Measurements from ENCODE around the gene CSRNP3.
"Not testable (repeated sequence)": the region's sequence is repeated elsewhere in the genome, so short reads cannot be mapped to it uniquely, and the experiment has no call there.

The CSRNP3 gene

GRCh38 chr2:165558832-165559231 lies 89.3 kb downstream of the CSRNP3 start:
- FAIRE-seq = no peak

DNA sequence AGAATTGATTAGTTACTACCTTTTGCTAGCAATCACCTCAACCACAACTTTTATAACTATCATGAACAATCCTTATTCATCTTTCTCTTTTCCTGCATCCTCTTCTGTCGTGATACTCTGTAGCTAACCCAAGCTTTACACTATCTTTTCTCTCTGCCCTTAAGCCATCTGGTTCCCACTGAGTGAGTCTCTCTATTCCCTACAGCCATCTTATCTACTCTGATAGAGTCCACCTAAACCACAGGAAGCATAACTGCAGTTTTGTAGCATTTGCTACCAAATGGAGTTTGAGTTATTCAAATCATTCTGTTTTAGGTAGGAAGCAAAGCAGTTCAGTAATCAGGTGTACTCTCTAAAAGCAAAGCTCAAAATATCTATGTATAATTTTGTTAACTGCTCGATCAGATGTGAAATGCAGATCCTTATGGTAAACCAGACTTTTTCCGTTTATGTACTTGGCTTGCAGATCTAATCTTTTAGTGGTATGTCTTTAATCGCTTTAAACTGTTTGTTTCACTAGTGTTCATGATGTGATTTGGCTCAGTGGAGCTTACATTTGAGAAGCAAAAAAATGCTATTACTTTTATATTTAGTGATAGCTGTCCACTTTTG lies 91.0 kb downstream of the CSRNP3 start:
- FAIRE-seq = no peak

DNA sequence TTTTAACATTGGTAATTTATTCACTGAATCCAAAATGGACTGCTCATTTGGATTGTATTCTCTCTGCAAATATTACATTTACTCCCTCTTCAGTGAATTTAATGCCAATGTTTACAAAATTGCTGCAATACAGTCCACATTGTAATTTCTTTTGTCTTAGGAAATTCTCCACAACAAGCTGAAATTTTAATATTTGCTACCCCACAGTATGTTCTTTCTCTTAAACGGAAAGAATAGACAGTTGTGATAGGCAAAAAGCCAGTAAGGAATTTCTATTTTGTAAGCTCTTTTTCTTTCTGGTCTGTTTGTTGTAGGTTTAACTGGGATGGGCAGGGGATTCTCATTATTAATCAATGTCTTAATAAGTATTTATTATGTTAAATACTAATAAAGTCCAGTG lies 92.0 kb downstream of the CSRNP3 start:
- FAIRE-seq = no peak

- FAIRE-seq = no peak
These were observed 92.7 kb downstream of the CSRNP3 start for GRCh38 chr2:165562233-165562632.

DNA sequence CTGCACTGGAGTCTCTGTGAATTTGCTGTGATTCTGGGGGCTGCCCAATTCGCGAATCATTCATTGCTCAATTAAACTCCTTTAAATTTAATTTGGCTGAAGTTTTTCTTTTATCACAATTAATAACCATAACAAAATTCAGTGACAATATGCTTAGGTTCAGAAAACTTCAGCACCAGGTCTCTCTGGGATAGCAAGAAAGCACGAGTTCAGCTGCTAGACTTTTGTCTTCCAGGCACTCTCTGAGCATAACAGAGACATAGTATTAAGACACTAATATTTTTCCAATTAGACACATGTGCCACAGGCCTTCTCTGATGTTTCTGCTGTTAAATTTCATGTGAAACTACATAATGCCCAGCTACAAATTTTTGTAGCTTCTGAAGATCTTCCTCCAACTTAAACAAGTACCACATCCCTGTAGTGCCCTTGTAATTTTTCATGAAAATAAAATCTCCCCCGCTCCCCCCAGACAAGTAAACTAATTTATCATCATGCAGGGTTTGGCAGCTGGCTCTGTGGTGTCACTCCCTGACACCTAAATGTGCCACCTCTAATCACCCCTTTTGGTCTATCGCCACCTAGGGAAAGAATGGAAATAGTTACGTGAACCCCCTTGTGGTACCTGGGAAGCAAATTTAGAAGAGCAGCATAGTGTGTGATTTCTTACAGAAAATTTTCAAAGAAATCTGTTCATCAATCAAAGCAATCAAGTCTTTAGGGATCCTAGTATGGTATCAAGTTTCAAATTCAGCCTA lies 94.1 kb downstream of the CSRNP3 start:
- FAIRE-seq = no peak

DNA sequence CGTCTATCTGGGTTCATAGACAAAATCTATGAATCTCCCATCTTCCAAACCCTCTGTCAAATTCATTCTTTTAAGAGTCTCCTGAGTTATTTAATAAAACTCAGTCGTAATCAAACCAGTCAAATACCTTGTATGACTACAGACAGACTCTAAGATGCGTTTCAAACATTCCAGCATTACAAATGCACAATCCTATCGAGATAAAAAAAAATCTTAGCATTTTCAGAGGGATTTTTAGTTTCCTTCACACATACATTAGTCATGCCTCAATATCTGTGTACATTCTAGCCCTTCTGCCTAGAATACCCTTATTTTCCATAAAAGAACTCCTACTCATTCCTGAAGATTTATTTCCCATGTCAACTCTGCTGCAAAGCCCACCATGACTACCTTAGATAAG lies 96.5 kb downstream of the CSRNP3 start:
- FAIRE-seq = no peak

DNA sequence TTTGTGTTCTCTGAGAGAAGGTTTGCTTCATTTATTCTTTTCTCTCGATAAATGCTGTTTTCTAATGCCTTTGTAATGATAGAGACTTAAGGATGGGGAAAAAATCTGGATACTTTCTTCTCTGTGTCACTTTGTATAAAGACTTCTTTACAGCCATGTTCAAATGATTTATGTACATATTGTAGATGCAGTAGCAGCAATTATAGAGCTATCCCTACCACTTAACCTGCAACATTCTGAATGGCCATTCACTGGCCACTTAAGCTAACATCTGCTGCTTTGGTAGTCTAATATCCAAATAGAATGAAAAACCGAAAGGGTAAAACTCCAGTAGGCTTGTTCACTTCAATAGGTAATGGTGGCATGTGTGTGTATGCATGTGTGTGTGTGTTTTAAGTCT lies 97.8 kb downstream of the CSRNP3 start:
- no peak for FAIRE-seq

DNA sequence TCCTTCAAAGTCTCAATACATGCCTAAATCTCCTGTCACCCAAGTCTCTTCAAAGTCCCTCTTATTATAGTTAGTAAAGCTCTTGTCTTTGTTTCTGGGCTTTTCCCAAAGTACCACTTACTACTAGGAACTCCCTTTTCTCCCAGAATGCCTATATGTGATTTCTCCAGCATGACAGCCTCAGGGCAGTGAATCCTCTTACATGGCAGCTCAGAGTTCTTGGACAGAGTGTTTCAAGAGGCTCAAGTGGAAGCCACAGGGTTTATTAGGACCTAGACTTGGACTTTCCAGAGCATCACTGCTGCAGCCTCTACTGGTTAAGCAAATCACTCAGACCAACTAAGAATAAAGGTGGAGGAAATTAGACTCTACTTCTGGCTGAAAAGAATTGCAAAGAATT lies 98.9 kb downstream of the CSRNP3 start:
- FAIRE-seq = no peak

GRCh38 chr2:165571477-165571876 lies 102.0 kb downstream of the CSRNP3 start:
- no peak for FAIRE-seq

- FAIRE-seq = no peak
These were observed 102.7 kb downstream of the CSRNP3 start for GRCh38 chr2:165572151-165572550.

DNA sequence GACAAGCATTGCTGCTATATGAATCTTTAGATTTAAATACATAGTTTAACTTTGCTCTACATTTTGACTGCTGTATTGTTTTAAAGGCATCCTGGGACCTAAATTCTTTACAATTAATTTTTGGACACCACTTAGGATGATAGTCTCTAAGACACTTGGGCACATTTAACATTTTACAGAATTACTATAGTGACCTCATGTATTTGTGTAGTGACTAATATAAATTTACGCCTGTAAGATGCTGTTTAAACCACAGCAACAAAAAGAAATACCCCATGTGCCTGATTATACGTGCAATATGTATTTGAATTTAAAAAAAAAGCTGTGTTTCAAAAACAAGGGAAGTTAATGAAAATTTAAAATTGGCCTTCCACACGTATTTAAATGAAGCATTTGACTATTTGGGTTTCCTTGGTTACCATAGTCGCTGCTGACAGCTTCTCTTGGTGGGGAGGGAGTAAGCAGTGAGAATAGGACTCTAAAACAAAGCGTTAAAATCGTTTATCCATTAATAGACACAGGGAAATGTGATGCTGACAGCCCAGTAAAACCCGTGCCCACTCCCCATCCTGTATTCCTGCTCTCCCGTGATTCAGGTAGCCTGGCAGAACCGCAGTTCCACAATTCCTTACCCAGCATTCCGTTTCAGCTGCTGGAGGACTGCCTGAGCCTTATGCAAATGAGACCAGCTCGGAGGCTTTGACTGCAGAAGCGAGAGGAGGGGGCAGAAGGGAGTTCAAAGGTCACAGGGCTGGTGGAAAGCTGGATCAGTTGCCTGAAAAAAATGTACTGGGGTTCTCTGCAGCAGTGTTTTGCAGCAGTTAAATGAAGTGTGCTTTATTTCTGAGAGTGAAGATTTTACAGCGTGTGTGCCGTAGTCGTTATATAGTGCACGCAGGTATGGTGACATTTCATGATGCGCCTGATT lies 104.3 kb downstream of the CSRNP3 start:
- FAIRE-seq = no peak

- no peak for FAIRE-seq
These were observed 105.6 kb downstream of the CSRNP3 start for GRCh38 chr2:165575044-165575615.

GRCh38 chr2:165576409-165577154 lies 107.1 kb downstream of the CSRNP3 start:
- no peak for FAIRE-seq

- FAIRE-seq = no peak
These were observed 112.9 kb downstream of the CSRNP3 start for GRCh38 chr2:165582409-165582808.

- no peak for FAIRE-seq
These were observed 113.5 kb downstream of the CSRNP3 start for GRCh38 chr2:165582863-165583506.

DNA sequence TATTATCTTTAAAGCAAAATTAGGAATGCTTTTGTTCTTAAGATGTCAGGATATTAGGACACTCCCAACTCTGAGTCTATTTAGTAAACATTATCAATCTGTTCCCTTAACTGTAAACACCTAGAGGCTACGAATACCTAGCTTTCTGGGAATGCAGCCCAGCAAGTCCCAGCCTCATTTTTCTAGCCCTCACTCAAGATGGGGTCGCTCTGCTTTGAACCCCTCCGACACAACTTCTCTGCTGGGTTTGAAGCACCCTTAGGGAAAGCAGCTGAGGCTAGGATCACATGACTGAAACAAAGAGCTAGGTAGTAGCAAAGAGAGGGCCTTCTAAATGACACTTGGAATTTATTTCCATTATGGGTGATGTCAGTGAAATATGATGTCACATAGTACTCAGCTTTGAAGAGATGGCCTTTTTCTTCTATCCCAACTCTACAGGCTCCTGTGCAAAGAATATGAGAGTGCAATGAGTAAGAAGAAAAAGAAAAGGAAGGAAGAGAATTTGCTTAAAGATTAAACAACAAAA lies 114.7 kb downstream of the CSRNP3 start:
- FAIRE-seq = no peak

- no peak for FAIRE-seq
These were observed 116.5 kb downstream of the CSRNP3 start for GRCh38 chr2:165586019-165586418.

DNA sequence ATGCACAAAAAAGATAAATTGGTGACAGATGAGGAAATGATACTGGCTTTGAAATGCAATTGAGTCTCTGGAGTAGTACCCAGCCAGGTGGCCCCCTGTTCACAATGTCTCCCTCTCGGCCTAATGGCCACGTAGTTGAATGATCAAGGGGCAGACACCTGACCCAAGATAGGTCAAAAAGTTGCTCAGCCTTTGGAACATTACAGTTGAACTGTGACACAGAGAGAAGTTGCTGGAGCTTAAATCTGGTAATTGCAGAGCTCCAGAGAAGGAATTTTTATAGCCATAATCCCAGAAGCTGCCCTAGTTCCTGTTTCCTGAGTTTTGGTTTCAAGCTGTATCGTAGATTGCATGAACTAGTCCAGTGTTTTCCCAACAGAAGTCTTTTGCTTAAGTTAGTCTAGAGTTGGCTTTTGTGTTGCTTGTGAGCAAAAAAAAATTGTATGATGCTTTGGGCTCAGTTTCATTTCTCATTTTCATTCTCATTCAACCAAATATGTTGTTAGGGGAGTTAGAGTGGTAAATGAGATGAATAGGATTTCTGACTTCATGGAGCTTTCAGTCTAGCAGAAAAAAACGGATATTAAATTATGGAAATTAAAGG lies 117.9 kb downstream of the CSRNP3 start:
- no peak for FAIRE-seq

GRCh38 chr2:165590999-165591398 lies 121.5 kb downstream of the CSRNP3 start:
- FAIRE-seq = not testable (repeated sequence)

DNA sequence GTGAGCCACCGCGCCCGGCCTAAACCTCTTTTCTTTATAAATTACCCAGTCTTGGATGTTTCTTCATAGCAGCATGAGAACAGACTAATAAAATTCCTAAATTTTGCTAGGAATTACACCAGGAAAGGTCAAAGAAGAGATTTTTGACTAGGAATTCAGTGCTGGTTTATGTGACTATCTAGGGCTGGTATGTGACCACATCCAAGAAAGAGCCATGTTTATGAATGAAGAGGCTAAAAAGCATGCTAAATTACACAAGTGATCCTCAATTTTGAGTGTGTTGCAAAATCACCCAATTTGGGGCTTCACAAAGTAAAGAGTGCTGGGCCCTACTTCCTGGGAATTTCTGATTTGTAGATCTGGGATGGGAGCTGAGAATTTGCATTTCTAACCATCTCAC lies 123.6 kb downstream of the CSRNP3 start:
- FAIRE-seq = no peak

DNA sequence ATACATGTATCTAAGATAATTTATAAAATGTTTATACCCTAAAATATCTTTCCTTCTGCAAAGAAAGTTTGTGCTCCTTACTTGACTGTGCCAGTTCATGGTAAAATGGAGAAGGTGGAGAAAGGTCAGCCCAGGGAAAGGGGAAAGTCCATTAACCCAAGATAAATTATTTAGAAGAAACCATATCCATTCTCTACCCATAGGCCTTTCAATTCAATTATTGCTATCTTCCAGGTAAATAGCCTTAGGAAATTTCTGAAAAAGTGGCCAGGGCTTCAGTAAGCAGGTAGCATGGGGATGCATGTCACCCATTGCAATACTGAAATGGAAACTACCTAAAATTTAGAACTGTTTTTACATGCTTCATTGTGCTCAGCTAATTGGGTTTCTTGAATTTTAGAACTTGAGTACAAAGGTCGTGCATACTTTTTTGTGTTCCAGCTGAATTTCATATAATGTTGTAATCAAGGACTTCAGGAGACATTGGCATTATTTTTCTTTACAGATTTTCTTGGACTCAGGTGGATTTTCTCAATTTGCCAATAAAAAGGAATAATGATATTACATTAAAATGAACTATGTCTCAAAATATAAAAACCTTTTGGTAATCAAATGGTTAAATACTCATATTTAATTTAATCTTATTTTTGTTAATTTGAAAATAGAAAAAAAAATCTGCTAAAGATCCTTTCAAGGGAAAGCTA lies 124.9 kb downstream of the CSRNP3 start:
- FAIRE-seq = no peak
